HG03108 (cell line): Measurements from ENCODE around the gene CCDC142.

Experiments
- ATAC-seq: cut with Tn5 transposase; IDR thresholded peaks from one replicate; pipeline ENCODE4 v1.9.1; 2021; ENCODE audit warnings: moderate library complexity; ENCODE audit not compliant: unreplicated experiment

Gene CCDC142

DNA sequence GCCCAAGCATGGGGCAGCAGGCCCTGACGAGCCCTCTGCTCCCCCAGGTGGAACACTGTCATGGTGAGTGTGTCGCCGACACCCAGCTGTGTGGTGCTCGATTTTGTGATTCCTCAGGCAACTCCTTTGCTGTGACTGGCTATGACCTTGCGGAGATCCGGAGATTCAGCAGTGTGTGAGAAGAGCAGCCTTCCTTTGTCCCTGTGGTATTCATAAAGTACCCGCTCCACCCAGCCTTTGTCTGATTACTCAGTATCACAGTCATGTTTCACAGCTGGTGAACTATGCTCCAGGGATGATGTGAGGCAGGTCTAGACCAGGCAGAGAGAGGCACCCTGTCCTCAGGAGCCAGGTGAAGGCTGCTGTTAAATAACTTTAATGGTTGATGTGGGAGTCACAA lies 57.3 kb downstream of the CCDC142 start:
- ATAC-seq = no peak

DNA sequence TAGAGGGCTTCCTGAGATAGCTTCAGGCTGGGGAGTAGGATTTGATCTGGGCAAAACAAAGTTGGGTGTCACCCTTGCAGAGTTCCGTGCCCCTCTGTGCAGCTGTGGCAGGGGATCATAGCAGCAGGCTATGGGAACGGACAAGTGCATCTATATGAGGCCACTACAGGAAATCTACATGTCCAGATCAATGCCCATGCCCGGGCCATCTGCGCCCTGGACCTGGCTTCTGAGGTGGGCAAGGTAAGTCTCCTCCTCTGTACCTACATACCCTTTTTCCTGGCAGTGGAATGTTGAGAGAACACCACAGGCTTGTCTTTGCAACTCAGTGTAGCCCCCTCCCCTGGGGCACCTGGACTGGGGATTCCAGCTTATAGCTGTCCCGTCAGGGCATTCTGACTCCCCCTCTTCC lies 57.8 kb downstream of the CCDC142 start:
- ATAC-seq = no peak

DNA sequence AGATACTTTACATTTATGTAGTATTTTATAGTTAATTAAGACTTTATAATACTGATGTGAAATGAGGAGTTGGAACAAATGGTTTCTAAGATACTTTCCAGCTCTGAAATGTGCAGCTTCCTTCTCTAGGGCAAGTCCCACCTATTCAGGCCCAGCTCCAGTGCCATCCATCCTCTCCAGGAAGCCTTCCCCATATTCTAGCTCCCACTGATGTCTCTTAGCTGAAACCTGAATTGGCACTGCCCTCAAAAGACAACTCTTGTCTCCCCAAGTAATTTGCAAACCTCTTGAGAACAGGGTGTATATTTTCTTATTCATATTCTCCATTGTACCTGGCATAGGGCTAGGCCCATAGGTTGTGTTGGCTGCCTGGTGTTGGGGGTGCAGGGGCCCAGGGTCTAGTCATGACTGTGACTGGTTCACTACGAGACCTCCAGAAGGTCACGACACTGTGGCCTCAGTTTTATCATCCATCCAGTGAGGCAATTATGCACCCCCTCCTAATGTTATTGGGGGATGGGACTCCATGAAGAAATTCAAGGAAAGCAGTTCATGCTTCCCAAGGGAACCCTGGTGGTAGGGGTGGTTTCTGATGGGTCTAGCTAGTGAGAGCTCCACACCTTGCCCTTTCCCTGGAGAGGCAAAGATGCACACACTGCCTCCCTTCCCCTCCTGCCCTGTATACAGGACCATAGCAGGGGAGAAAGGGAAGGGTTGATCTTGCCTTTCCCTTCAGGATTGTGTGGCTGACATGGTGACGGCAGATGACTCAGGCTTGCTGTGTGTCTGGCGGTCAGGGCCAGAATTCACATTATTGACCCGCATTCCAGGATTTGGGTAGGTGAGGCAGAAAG lies 58.4 kb downstream of the CCDC142 start:
- ATAC-seq = no peak
